PC-9 (cell line): Measurements from ENCODE around the gene SPTBN5.

Source experiments
- EZH2 ChIP-seq: fragments of 200-600 bp; sonication (generic); IDR thresholded peaks from 2 replicates; pipeline ENCODE4 v1.8.0; 2017; ENCODE audit warnings: antibody characterized with exemption, low read depth
- TF ChIP-seq, protein P1 (sequence below): fragments of 200-600 bp; sonication (generic); conservative IDR thresholded peaks from 2 replicates; pipeline ENCODE4 v1.6.1; 2017; ENCODE audit warnings: mixed run types, antibody characterized with exemption, mild to moderate bottlenecking, moderate library complexity

DNA sequence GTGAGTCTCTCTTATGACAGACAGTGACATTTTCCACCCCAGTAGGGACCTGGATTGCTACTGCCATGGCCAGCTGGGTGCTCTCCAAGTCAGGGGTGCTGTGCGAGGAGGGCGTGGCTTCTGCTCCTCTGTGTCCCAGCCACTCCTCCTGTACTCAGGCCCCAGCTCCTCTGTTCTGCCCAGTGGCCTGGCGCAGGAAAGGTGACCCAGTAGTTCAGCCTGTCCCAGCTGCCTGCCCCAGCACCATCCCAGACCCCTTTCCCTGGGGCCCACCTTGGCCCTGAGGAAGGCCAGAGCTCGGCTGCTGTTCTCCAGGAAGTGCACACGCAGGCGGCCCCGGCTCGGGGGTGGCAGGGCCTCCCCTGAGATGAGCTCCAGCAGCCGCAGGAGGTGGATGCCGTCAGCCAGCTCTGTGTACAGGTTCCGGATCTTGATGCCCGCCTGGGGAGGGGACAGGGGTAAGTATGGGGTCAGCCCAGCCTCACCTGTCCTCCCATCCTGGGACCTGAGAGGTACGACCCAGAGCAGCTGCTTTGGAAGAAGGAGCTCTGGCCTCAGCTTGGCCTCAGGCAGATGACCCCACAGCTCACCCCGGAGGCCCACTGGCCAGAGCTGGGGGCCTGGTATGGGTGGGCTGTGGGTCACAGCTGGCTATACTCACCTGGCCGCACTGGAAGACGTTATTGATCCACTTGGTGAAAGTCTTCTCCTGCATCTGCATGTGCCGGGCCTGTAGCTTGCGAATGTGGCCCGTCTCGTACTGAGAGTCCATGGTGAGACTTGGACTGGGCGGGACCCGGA is 1.0 kb downstream of the SPTBN5 start:
- TF ChIP-seq EZH2: no peak
- TF ChIP-seq, protein P1, sequence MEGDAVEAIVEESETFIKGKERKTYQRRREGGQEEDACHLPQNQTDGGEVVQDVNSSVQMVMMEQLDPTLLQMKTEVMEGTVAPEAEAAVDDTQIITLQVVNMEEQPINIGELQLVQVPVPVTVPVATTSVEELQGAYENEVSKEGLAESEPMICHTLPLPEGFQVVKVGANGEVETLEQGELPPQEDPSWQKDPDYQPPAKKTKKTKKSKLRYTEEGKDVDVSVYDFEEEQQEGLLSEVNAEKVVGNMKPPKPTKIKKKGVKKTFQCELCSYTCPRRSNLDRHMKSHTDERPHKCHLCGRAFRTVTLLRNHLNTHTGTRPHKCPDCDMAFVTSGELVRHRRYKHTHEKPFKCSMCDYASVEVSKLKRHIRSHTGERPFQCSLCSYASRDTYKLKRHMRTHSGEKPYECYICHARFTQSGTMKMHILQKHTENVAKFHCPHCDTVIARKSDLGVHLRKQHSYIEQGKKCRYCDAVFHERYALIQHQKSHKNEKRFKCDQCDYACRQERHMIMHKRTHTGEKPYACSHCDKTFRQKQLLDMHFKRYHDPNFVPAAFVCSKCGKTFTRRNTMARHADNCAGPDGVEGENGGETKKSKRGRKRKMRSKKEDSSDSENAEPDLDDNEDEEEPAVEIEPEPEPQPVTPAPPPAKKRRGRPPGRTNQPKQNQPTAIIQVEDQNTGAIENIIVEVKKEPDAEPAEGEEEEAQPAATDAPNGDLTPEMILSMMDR: no peak
